PC-9 (cell line): Measurements from ENCODE around the gene OSBPL10. TPM values are rescaled to one million over a fixed set of nuclear protein-coding genes. Genes with fewer than 3 reads are reported as not detected.

Experiments
- BruUV-seq: library from RNA; stranded (reverse); fragments of 400-500 nt; replicated peaks from 2 replicates; lab custom pipeline; 2021; lab: Mats Ljungman, UMichigan
- CTCF ChIA-PET: fragments of 300-600 bp; sonication (Branson Sonifier 250); formaldehyde crosslinking; loops from one replicate; lab custom pipeline; 2022; ENCODE audit warnings: antibody characterized with exemption; lab: Charles Lee
- POLR2A ChIA-PET: fragments of 300-600 bp; sonication (Branson Sonifier 250); formaldehyde crosslinking; loops from one replicate; lab custom pipeline; 2022; ENCODE audit warnings: antibody characterized with exemption; ENCODE audit not compliant: unreplicated experiment; lab: Charles Lee
- DNase-seq, 2 experiments: peaks; one replicate each; pipeline versions ENCODE4 v3.0.0 to v3.0.0-alpha.2; 2015 to 2022; ENCODE audit warnings: mixed read lengths in 1 of 2
- H2AFZ ChIP-seq: fragments of 200-600 bp; sonication (generic); 2 replicates; pipeline ENCODE4 v1.8.1; 2017; ENCODE audit warnings: antibody characterized with exemption
- H3F3A ChIP-seq: fragments of 200-600 bp; sonication (generic); 2 replicates; pipeline ENCODE4 v1.8.1; 2017; ENCODE audit warnings: antibody characterized with exemption, mild to moderate bottlenecking, low read depth; ENCODE audit not compliant: insufficient read depth
- H3K27ac ChIP-seq: fragments of 200-600 bp; sonication (generic); 2 replicates; pipeline ENCODE4 v1.6.1; 2016; ENCODE audit warnings: mixed run types
- H3K27me3 ChIP-seq: fragments of 200-600 bp; sonication (generic); 2 replicates; pipeline ENCODE4 v1.6.1; 2016; ENCODE audit warnings: low read depth, mixed run types; ENCODE audit not compliant: insufficient read depth
- H3K36me3 ChIP-seq: fragments of 200-600 bp; sonication (generic); 2 replicates; pipeline ENCODE4 v1.6.1; 2016; ENCODE audit warnings: low read depth, mixed run types
- H3K4me1 ChIP-seq: fragments of 200-600 bp; sonication (generic); replicated peaks from 2 replicates; pipeline ENCODE4 v1.6.1; 2016; ENCODE audit warnings: mixed run types; ENCODE audit not compliant: insufficient read depth
- H3K4me2 ChIP-seq: fragments of 200-600 bp; sonication (generic); 2 replicates; pipeline ENCODE4 v1.6.1; 2017; ENCODE audit warnings: mixed run types
- H3K4me3 ChIP-seq: fragments of 200-600 bp; sonication (generic); 2 replicates; pipeline ENCODE4 v1.6.1; 2016; ENCODE audit warnings: mixed run types
- H3K79me2 ChIP-seq: fragments of 200-600 bp; sonication (generic); 2 replicates; pipeline ENCODE4 v1.6.1; 2017; ENCODE audit warnings: low read depth, mixed run types
- H3K9me2 ChIP-seq: fragments of 200-600 bp; sonication (generic); 2 replicates; pipeline ENCODE4 v1.8.1; 2017; ENCODE audit warnings: mild to moderate bottlenecking; ENCODE audit not compliant: insufficient read depth
- H3K9me3 ChIP-seq: fragments of 200-600 bp; sonication (generic); 2 replicates; pipeline ENCODE4 v1.8.1; 2016; ENCODE audit warnings: low read depth; ENCODE audit not compliant: insufficient read depth
- H4K20me1 ChIP-seq: fragments of 200-600 bp; sonication (generic); 2 replicates; pipeline ENCODE4 v1.8.1; 2017; ENCODE audit not compliant: insufficient read depth
- CTCF ChIP-seq: fragments of 200-600 bp; sonication (generic); conservative IDR thresholded peaks from 2 replicates; pipeline ENCODE4 v1.6.1; 2017; ENCODE audit warnings: mixed run types, antibody characterized with exemption, mild to moderate bottlenecking, moderate library complexity
- EZH2 ChIP-seq: fragments of 200-600 bp; sonication (generic); IDR thresholded peaks from 2 replicates; pipeline ENCODE4 v1.8.0; 2017; ENCODE audit warnings: antibody characterized with exemption, low read depth
- intact Hi-C: fragments of 100-400 bp; cut with micrococcal nuclease; formaldehyde crosslinking; loops from one replicate; pipeline ENCODE4 v1.10.0; 2022; ENCODE audit not compliant: unreplicated experiment
- total RNA-seq: library from RNA; stranded (reverse); gene quantifications from 2 replicates; pipeline ENCODE4 v1.2.3, GENCODE V29; 2021

The OSBPL10 gene
- total RNA-seq, 1 experiment from 2014 or later, result 42.0 TPM

- no peaks in the 10 kb centered on the region for H3K27me3 ChIP-seq
- no peaks in the 10 kb centered on the region for H3K36me3 ChIP-seq
- H4K20me1 ChIP-seq, result no peaks in the 10 kb centered on the region
- BruUV-seq, result no TSS peak
- no peak overlapping the region for H3K4me3 ChIP-seq
- intact Hi-C loops, result no loop called here
- no peaks in the 10 kb centered on the region for H3K9me2 ChIP-seq
- H3K79me2 ChIP-seq, result no peaks in the 10 kb centered on the region
- H3F3A ChIP-seq, result no peaks in the 10 kb centered on the region
- H3K4me1 ChIP-seq, result no peaks in the 10 kb centered on the region
- no peak overlapping the region for H2AFZ ChIP-seq
- ChIA-PET CTCF (no interaction called here), POLR2A (no interaction called here)
- H3K27ac ChIP-seq, result no peak overlapping the region
- no peak for DNase-seq
- H3K9me3 ChIP-seq, result no peaks in the 10 kb centered on the region; the same call in 1 of the 2 replicates
- TF ChIP-seq CTCF, result no peak
- no peak for TF ChIP-seq EZH2
- H3K4me2 ChIP-seq, result no peak overlapping the region
Observed at GRCh38 chr3:31661286-31661685, 319.8 kb downstream of the OSBPL10 start.

GRCh38 chr3:31659246-31659645, 321.8 kb downstream of the OSBPL10 start:
- ChIA-PET CTCF (no interaction called here), POLR2A (no interaction called here)
- Histone ChIP-seq H2AFZ (no peak overlapping the region), H3K9me2 (no peaks in the 10 kb centered on the region), H3K79me2 (no peaks in the 10 kb centered on the region), H3K4me1 (no peaks in the 10 kb centered on the region), H3K27me3 (no peaks in the 10 kb centered on the region), H4K20me1 (no peaks in the 10 kb centered on the region), H3K9me3 (no peaks in the 10 kb centered on the region; the same call in 1 of the 2 replicates), H3K27ac (no peak overlapping the region), H3K36me3 (no peaks in the 10 kb centered on the region), H3F3A (no peaks in the 10 kb centered on the region), H3K4me2 (no peak overlapping the region), H3K4me3 (no peak overlapping the region)
- no TSS peak for BruUV-seq
- TF ChIP-seq EZH2, result no peak
- no peak for TF ChIP-seq CTCF
- intact Hi-C loops, result no loop called here
- no peak for DNase-seq

GRCh38 chr3:31654998-31655397, 326.1 kb downstream of the OSBPL10 start:
- POLR2A ChIA-PET, result no interaction called here
- no peaks in the 10 kb centered on the region for H3K4me1 ChIP-seq
- H3F3A ChIP-seq, result no peaks in the 10 kb centered on the region
- H3K27ac ChIP-seq, result no peak overlapping the region
- no peaks in the 10 kb centered on the region for H3K27me3 ChIP-seq
- CTCF ChIA-PET, result no interaction called here
- intact Hi-C loops, result no loop called here
- H3K4me3 ChIP-seq, result no peak overlapping the region
- H3K9me3 ChIP-seq, result peaks cover 18% of the 10 kb centered on the region; the same call in 1 of the 2 replicates
- BruUV-seq, result no TSS peak
- H4K20me1 ChIP-seq, result no peaks in the 10 kb centered on the region
- H2AFZ ChIP-seq, result no peak overlapping the region
- TF ChIP-seq CTCF (no peak), EZH2 (no peak)
- no peaks in the 10 kb centered on the region for H3K36me3 ChIP-seq
- H3K79me2 ChIP-seq, result no peaks in the 10 kb centered on the region
- H3K9me2 ChIP-seq, result no peaks in the 10 kb centered on the region
- DNase-seq, result no peak
- no peak overlapping the region for H3K4me2 ChIP-seq
